Motor neuron (in vitro differentiated cells): Measurements from ENCODE around the gene IL19. TPM values are rescaled to one million over a fixed set of nuclear protein-coding genes. Genes with fewer than 3 reads are reported as not detected.
"Not testable (repeated sequence)": the region's sequence is repeated elsewhere in the genome, so short reads cannot be mapped to it uniquely, and the experiment has no call there.

ENCODE experiments used
- ATAC-seq, 8 experiments: fragments of 200-7000 bp; cut with Tn5 transposase; replicated peaks in 6 of 8; 2 replicates each; pipeline ENCODE4 v1.8.0; 2021; ENCODE audit warnings: mild to moderate bottlenecking in 8 of 8, moderate library complexity in 8 of 8
- H3K27ac ChIP-seq, 2 donors: fragments of 250-450 bp; sonication (Bioruptor Pico); 2 replicates each; pipeline ENCODE4 v1.9.0; 2021; ENCODE audit warnings: antibody characterized with exemption in 2 of 2, mild to moderate bottlenecking in 2 of 2, moderate library complexity in 1 of 2
- H3K4me1 ChIP-seq, 2 donors: fragments of 250-450 bp; sonication (Bioruptor Pico); replicated peaks in 1 of 2; 2 replicates each; pipeline ENCODE4 v1.6.1; 2021; ENCODE audit warnings: antibody characterized with exemption in 2 of 2, mild to moderate bottlenecking in 2 of 2, moderate library complexity in 1 of 2
- H3K4me3 ChIP-seq, 5 donors: fragments of 250-450 bp; sonication (Bioruptor Pico); 2 replicates each; pipeline ENCODE4 v1.9.0; 2021; ENCODE audit warnings: antibody characterized with exemption in 5 of 5, mild to moderate bottlenecking in 5 of 5, moderate library complexity in 4 of 5
- WGBS, 10 experiments: fragments of 450-650 bp; shearing (Covaris generic); methylation state at CpG; one replicate each; pipeline ENCODE4 v1.0.0; 2022; 5-methylcytosine and 5-hydroxymethylcytosine counted together
- in situ Hi-C, 9 experiments: fragments of 400-800 bp; cut with MboI; loops; one replicate each; pipeline ENCODE4 v1.15.0; 2021; ENCODE audit warnings: low sequenced_read_pairs in 9 of 9, low pct_unique_long_range_greater_than_20kb in 2 of 9; ENCODE audit not compliant: unreplicated experiment in 9 of 9
- total RNA-seq, 8 experiments: library from RNA; unstranded; fragments of 300-600 nt; gene quantifications; 2 replicates each; pipeline versions ENCODE4 v1.2.3 to v1.2.4, GENCODE V29; 2022

The IL19 gene
- total RNA-seq, 8 experiments from 2014 or later = 0.27 to 2.5 (median 0.81) TPM; not detected in 3

GRCh38 chr1:206768472-206769303 is 1.9 kb upstream of the IL19 start:
- in situ Hi-C loops = no loop called here
- ATAC-seq = peak in 1 of 8 experiments; percentile 18
- peaks cover 17 to 23% of the 10 kb centered on the region in 2 donors for H3K4me1 ChIP-seq
- 40 to 100% (median 77%) methylated on average over 1 to 11 of the region's 14 CpGs for WGBS, 10 experiments
- no peak overlapping the region for H3K4me3 ChIP-seq
- no peak overlapping the region for H3K27ac ChIP-seq

- in situ Hi-C loops = no loop called here
- 75 to 95% (median 82%) methylated on average over 1 to 7 of the region's 7 CpGs; no CpG with 5 or more reads in 4 of the 10 experiments for WGBS, 10 experiments
- Histone ChIP-seq H3K27ac (no peak overlapping the region), H3K4me3 (no peak overlapping the region), H3K4me1 (peaks cover 17 to 23% of the 10 kb centered on the region in 2 donors)
- no peak for ATAC-seq
Measured at GRCh38 chr1:206769304-206769731, 1.3 kb upstream of the IL19 start.

- in situ Hi-C loops = no loop called here
- Histone ChIP-seq H3K4me3 (no peak overlapping the region), H3K4me1 (peaks cover 14 to 23% of the 10 kb centered on the region in 2 donors), H3K27ac (no peak overlapping the region)
- ATAC-seq = no peak
- 58 to 100% (median 86%) methylated on average over 1 to 4 of the region's 4 CpGs for WGBS, 10 experiments
Measured at GRCh38 chr1:206771338-206771692, 742 bp downstream of the IL19 start.

- Histone ChIP-seq H3K27ac (no peak within 1 kb of the TSS), H3K4me1 (peaks cover 11 to 23% of the 10 kb centered on the region in 2 donors), H3K4me3 (no peak within 1 kb of the TSS)
- 80 to 100% (median 84%) methylated on average over 2 to 8 of the region's 8 CpGs; no CpG with 5 or more reads in 1 of the 10 experiments for WGBS, 10 experiments
- no peak for ATAC-seq
- in situ Hi-C loops = no loop called here
Measured at GRCh38 chr1:206772243-206772937, 1.8 kb downstream of the IL19 start, which contains the start of gene IL10. Gene IL10, minus strand, starts transcription at chr1:206772494. Its CDS starts 59 bp downstream, at chr1:206772435.

- ATAC-seq = no peak
- H3K27ac ChIP-seq = no peak overlapping the region
- peaks cover 6 to 12% of the 10 kb centered on the region in 2 donors for H3K4me1 ChIP-seq
- in situ Hi-C loops = no loop called here
- 38 to 80% (median 52%) methylated on average over 1 to 3 of the region's 3 CpGs; no CpG with 5 or more reads in 4 of the 10 experiments for WGBS, 10 experiments
- H3K4me3 ChIP-seq = no peak overlapping the region
Measured at GRCh38 chr1:206774093-206774492, 3.5 kb downstream of the IL19 start.

- peak in 3 of 8 experiments; percentile 48 to 87 (median 86) for ATAC-seq
- H3K4me1 ChIP-seq = no peaks in the 10 kb centered on the region
- H3K4me3 ChIP-seq = no peak overlapping the region
- H3K27ac ChIP-seq = no peak overlapping the region
- 0 to 100% (median 60%) methylated on average over 1 to 4 of the region's 4 CpGs; no CpG with 5 or more reads in 1 of the 10 experiments for WGBS, 10 experiments
- in situ Hi-C loops = no loop called here
Measured at GRCh38 chr1:206776229-206776628, 5.7 kb downstream of the IL19 start.

- Histone ChIP-seq H3K4me1 (no peaks in the 10 kb centered on the region), H3K4me3 (no peak overlapping the region), H3K27ac (no peak overlapping the region)
- 20 to 90% (median 81%) methylated on average over 1 to 6 of the region's 7 CpGs; no CpG with 5 or more reads in 3 of the 10 experiments for WGBS, 10 experiments
- ATAC-seq = no peak
- in situ Hi-C loops = no loop called here
Measured at GRCh38 chr1:206778031-206778430, 7.5 kb downstream of the IL19 start.

GRCh38 chr1:206778911-206779310 is 8.3 kb downstream of the IL19 start:
- H3K4me3 ChIP-seq, H3K4me1 ChIP-seq, H3K27ac ChIP-seq, ATAC-seq, in situ Hi-C loops: not testable (repeated sequence)
- WGBS, 10 experiments = 0 to 87% (median 70%) methylated on average over 1 to 6 of the region's 6 CpGs; no CpG with 5 or more reads in 1 of the 10 experiments

GRCh38 chr1:206779638-206780037 is 9.1 kb downstream of the IL19 start:
- no peak for ATAC-seq
- 50 to 100% (median 75%) methylated on average over 1 to 2 of the region's 2 CpGs for WGBS, 10 experiments

GRCh38 chr1:206782448-206782847 is 11.9 kb downstream of the IL19 start:
- Histone ChIP-seq H3K4me1 (no peaks in the 10 kb centered on the region), H3K27ac (no peak overlapping the region), H3K4me3 (no peak overlapping the region)
- in situ Hi-C loops = no loop called here
- WGBS, 10 experiments = 79 to 100% (median 96%) methylated on average over 1 to 2 of the region's 2 CpGs; no CpG with 5 or more reads in 4 of the 10 experiments
- no peak for ATAC-seq

More at GRCh38 chr1:206779638-206780037, 9.1 kb downstream of the IL19 start:
- no peaks in the 10 kb centered on the region for H3K4me1 ChIP-seq
- no peak overlapping the region for H3K4me3 ChIP-seq
- no peak overlapping the region for H3K27ac ChIP-seq
- in situ Hi-C loops = no loop called here

GRCh38 chr1:206783506-206783905 is 12.9 kb downstream of the IL19 start:
- WGBS, 10 experiments = 67 to 98% (median 88%) methylated on average over 3 to 7 of the region's 7 CpGs; no CpG with 5 or more reads in 3 of the 10 experiments
- Histone ChIP-seq H3K4me3 (no peak overlapping the region), H3K27ac (no peak overlapping the region), H3K4me1 (no peaks in the 10 kb centered on the region)
- no peak for ATAC-seq
- in situ Hi-C loops = no loop called here

- Histone ChIP-seq H3K4me3 (no peak overlapping the region), H3K4me1 (no peaks in the 10 kb centered on the region), H3K27ac (no peak overlapping the region)
- WGBS, 10 experiments = 60 to 96% (median 91%) methylated on average over 1 to 15 of the region's 17 CpGs; no CpG with 5 or more reads in 2 of the 10 experiments
- no peak for ATAC-seq
- in situ Hi-C loops = no loop called here
Measured at GRCh38 chr1:206784471-206784903, 13.9 kb downstream of the IL19 start.

- no peak overlapping the region for H3K27ac ChIP-seq
- no peaks in the 10 kb centered on the region for H3K4me1 ChIP-seq
- 60 to 100% (median 79%) methylated on average over 2 to 4 of the region's 4 CpGs; no CpG with 5 or more reads in 4 of the 10 experiments for WGBS, 10 experiments
- in situ Hi-C loops = no loop called here
- no peak overlapping the region for H3K4me3 ChIP-seq
- ATAC-seq = no peak
Measured at GRCh38 chr1:206785182-206785765, 14.7 kb downstream of the IL19 start.
